ENCODE results near the gene IL13RA1. TPM values are rescaled to one million over a fixed set of nuclear protein-coding genes. Genes with fewer than 3 reads are reported as not detected.
"Not testable (repeated sequence)": the region's sequence is repeated elsewhere in the genome, so short reads cannot be mapped to it uniquely, and the experiment has no call there.

Gene IL13RA1
- total RNA-seq, 4 donors from 2014 or later, result 53.1 to 101 (median 85.2) TPM

DNA sequence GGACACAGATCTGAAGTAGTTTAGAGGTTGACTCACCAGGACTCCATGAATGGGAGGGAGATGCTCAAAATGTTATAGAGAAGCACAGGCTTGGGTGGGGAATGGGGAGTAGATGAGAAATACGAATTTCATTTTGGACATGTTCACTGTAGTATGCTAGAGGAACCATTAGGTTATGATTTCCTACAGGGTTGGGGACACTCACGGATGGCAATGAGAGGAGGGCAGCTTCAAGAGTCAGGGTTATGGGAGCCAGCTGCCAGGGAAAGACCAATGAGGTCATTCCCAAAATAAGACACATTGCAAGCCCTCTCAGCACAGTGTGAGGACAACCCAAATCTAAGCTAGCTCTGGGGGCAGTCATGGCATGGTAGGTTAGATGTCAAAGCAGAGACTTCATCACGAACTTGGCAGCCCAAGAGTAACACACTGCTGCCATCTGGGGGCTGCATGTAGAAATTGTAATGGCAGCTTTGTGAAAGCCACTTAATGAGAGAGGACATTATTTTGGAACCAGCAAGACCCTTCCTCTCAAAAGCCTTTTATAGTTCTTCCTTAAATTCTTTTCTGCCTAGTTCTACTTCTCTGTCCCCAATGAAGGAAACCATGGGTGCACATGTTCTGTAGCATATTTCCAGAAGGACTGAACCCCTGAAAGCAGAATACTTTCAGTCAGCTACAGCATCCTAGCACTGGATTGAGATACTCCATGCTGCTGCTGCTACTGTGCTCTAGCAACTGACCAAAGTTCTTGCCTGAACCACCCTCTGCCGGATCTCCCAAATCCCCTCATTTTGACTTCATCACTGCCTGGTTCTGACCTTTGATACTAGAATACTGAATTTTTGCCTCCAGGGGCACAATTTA is 80.0 kb downstream of the IL13RA1 start:
- Histone ChIP-seq H3K9me3 (peaks cover 0 to 4% (median 0%) of the 10 kb centered on the region in 4 donors), H3K36me3 (no peaks in the 10 kb centered on the region), H3K4me1 (peaks cover 0 to 5% (median 5%) of the 10 kb centered on the region in 4 donors), H3K27ac (replicated peaks in 1 of 4) (no peak overlapping the region), H3K4me3 (no peak overlapping the region), H3K27me3 (no peaks in the 10 kb centered on the region)
- intact Hi-C loops (cut with DNase I), result loop anchor here (5.0 kb wide), 2 partner anchors 50 to 165 kb away; no protein-coding TSS in a partner anchor
- DNase-seq (ENCODE audit: extremely low spot score), result no peak
- no peak for TF ChIP-seq EP300 (IDR thresholded peaks at IDR 0.05)
- TF ChIP-seq, protein P1, sequence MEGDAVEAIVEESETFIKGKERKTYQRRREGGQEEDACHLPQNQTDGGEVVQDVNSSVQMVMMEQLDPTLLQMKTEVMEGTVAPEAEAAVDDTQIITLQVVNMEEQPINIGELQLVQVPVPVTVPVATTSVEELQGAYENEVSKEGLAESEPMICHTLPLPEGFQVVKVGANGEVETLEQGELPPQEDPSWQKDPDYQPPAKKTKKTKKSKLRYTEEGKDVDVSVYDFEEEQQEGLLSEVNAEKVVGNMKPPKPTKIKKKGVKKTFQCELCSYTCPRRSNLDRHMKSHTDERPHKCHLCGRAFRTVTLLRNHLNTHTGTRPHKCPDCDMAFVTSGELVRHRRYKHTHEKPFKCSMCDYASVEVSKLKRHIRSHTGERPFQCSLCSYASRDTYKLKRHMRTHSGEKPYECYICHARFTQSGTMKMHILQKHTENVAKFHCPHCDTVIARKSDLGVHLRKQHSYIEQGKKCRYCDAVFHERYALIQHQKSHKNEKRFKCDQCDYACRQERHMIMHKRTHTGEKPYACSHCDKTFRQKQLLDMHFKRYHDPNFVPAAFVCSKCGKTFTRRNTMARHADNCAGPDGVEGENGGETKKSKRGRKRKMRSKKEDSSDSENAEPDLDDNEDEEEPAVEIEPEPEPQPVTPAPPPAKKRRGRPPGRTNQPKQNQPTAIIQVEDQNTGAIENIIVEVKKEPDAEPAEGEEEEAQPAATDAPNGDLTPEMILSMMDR (IDR thresholded peaks at IDR 0.05), result peak; percentile 62 to 72 (median 71)
- WGBS, result 40% methylated on average over 4 of the region's 4 CpGs

DNA sequence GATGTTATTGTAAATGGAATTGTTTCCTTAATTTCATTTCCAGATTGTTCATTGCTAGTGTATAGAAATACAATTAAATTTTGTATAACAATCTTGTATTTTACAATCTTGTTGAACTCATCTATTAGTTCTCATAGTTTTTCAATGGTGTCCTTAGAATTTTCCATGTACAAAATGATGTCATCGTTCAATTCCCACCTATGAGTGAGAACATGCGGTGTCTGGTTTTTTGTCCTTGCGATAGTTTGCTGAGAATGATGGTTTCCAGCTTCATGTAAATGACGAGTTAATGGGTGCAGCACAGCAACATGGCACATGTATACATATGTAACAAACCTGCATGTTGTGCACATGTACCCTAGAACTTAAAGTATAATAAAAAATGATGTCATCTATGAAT is 89.9 kb downstream of the IL13RA1 start:
- H3K27me3 ChIP-seq; H3K27ac ChIP-seq (replicated peaks in 1 of 4); H3K4me3 ChIP-seq; H3K36me3 ChIP-seq; intact Hi-C loops (cut with DNase I); H3K9me3 ChIP-seq; DNase-seq (ENCODE audit: extremely low spot score); H3K4me1 ChIP-seq: not testable (repeated sequence)
- 70% methylated on average over 4 of the region's 4 CpGs for WGBS

DNA sequence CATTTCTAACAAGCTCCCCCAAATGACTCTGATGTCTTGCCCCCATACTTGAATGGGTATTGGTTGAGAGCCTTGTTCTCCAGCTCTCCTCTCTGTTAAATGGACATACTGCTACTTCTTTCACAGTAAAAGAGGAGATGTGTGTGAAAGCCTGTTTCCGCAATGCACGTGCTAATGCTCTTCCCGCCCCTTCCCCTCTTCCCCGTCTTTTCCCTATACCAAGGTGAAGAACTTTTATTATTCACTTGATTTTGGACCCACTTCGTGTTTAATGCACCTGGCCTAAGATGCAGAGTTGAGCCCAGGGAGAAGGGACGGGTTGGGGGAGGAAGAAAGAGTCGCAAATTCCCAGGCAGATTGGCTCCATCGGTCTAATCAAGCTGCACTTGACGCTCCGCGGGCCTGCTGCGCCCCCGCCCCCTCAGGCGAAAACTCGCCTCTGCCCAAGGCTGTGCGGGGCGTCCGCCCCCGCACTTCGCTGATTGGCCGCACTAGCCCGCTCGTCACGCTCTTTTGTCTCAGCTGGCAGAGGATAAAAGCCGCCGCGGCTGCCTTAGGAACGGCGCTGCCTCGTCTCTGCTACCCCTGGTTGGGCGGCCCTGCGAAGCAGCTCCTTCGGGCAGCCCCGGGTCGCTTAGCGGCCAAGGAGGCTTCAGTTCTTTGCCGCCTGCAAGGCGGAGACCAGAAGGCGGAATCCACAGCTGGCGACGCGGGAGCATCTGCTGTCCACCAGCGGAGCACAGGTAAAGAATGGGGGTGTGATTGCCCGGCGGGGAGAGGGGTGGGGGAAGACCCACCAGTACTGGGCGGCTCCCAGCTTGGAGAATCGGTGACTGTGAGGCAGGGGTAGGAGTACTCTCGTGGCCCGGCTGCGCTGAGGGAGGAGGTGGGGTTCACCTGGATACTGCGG is 96.1 kb downstream of the IL13RA1 start, which contains the start of gene ZCCHC12:
Gene ZCCHC12 (plus strand): TSS at position 562 of the 910 bp plus-strand sequence. CDS start 1,421 bp downstream, outside the sequence.
- no peak within 1 kb of the TSS for H3K27ac ChIP-seq (replicated peaks in 1 of 4)
- TF ChIP-seq EP300 (IDR thresholded peaks at IDR 0.05) (no peak), POLR2AphosphoS5 (IDR thresholded peaks at IDR 0.05) (no peak), POLR2A (IDR thresholded peaks at IDR 0.05; ENCODE audit: low read depth) (no peak)
- TF ChIP-seq, protein P1 (IDR thresholded peaks at IDR 0.05), result no peak

DNA sequence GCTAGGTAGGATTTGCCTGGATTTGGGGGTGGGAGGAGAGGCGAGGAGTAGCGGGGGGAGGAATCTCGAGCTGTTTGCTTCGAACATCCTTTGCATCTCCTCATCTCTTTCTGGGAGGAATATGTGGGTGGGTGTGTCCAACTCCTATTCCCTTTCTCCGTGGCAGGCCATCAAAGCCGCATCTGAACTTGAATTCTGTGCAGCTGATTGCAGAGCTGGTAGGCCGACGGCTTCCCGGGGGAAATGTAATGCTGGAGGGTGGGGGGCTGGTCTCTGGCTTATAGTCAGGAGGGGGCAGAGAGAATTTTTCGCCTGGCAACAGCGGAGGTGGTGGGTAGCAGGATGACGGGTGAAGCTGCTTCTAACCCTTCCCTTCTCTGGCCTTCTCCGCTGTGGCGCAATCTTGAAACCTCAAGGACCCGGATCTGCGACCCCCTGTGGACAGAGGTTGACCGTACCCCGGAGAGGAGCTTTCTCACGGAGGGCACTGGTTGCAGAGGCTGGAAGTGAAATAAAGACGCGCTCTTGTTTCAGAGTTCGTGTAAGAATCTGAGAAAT is 96.8 kb downstream of the IL13RA1 start:
- H3K36me3 ChIP-seq, result no peaks in the 10 kb centered on the region
- no peak for DNase-seq (ENCODE audit: extremely low spot score)
- H3K4me3 ChIP-seq, result peak overlapping the region; percentile 39 to 46 (median 44)
- TF ChIP-seq POLR2A (IDR thresholded peaks at IDR 0.05; ENCODE audit: low read depth) (no peak), EP300 (IDR thresholded peaks at IDR 0.05) (no peak)
- TF ChIP-seq, protein P1 (IDR thresholded peaks at IDR 0.05), result no peak
- H3K27ac ChIP-seq (replicated peaks in 1 of 4), result no peak overlapping the region
- WGBS, result 40% methylated on average over 18 of the region's 22 CpGs
- intact Hi-C loops (cut with DNase I), result no loop called here
- H3K27me3 ChIP-seq, result peaks cover 0 to 4% (median 0%) of the 10 kb centered on the region in 4 donors
- peaks cover 0 to 17% (median 12%) of the 10 kb centered on the region in 4 donors for H3K4me1 ChIP-seq
- peaks cover 0 to 4% (median 0%) of the 10 kb centered on the region in 4 donors for H3K9me3 ChIP-seq

More for the DNA sequence above, 96.1 kb downstream of the IL13RA1 start, which contains the start of gene ZCCHC12:
- Histone ChIP-seq H3K9me3 (peaks cover 0 to 4% (median 0%) of the 10 kb centered on the region in 4 donors), H3K36me3 (no peaks in the 10 kb centered on the region), H3K4me1 (peaks cover 0 to 17% (median 12%) of the 10 kb centered on the region in 4 donors), H3K4me3 (peak within 1 kb of the TSS; percentile 39 to 46 (median 44)), H3K27me3 (peaks cover 0 to 4% (median 0%) of the 10 kb centered on the region in 4 donors)
- 43% methylated on average over 44 of the region's 51 CpGs for WGBS
- DNase-seq (ENCODE audit: extremely low spot score), result no peak
- intact Hi-C loops (cut with DNase I), result no loop called here
